Renal cortex interstitium (tissue), 11 donors: ENCODE results near the gene CLC. TPM values are rescaled to one million over a fixed set of nuclear protein-coding genes. Genes with fewer than 3 reads are reported as not detected.
"Not testable (repeated sequence)": the region's sequence is repeated elsewhere in the genome, so short reads cannot be mapped to it uniquely, and the experiment has no call there.

Source experiments
- DNase-seq, 11 donors: peaks; one replicate each; pipeline ENCODE4 v3.0.0-alpha.2; 2013; ENCODE audit warnings: low read depth in 9 of 11, low spot score in 4 of 11; ENCODE audit errors: extremely low read depth in 1 of 11
- polyA plus RNA-seq, 3 donors: library from polyadenylated mRNA; unstranded; fragments of 120-200 nt; gene quantifications; one replicate each; pipeline ENCODE4 v1.2.1, GENCODE V29; 2013; ENCODE audit not compliant: insufficient read length in 3 of 3

Gene CLC
- polyA plus RNA-seq, 3 donors = 1.5 to 3.7 (median 2.6) TPM

DNA sequence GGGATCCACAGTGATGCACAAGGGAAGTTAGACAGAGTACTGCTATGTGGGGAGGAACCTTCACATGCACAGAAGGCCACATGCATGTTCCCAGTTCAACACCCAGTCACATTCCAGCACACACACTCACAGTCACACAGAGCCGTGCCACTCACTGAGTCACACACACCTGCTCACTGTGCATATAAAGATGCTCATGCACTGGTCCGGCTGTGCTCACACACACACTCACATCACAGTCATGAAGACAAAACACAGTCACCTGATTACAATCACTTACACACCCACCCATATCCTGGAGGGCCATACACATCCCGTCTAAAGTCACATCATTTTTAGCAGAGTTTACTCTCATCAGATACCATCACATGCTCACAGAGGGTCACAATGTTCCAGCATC, 478 bp downstream of the CLC start:
- DNase-seq = no peak

- no peak for DNase-seq
These were observed 1.7 kb downstream of the CLC start for GRCh38 chr19:39736088-39736487.

GRCh38 chr19:39735688-39736087, 2.1 kb downstream of the CLC start:
- no peak for DNase-seq

GRCh38 chr19:39733841-39734240, 4.0 kb downstream of the CLC start:
- no peak for DNase-seq

DNA sequence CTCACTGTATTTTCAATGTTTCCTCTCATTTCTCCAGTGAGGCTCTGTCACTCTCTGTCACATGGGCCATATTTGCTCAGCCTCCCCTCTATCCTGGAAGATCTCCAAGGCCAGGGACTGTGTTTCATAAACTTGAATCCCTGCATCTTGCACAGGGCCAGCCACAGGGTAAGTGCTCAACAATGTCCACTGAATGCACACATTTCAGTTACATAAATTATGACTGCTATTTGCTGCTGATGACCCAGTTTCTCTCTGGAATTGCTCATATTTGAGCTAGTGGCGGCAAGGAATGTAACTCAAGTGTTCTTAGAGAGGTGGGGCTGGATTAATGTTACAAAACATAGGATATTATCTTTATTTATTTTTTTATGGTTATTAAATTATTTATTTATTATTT, 6.1 kb downstream of the CLC start:
- DNase-seq = no peak

GRCh38 chr19:39729594-39729993, 8.2 kb downstream of the CLC start:
- DNase-seq = no peak

GRCh38 chr19:39728040-39728439, 9.8 kb downstream of the CLC start:
- no peak for DNase-seq

DNA sequence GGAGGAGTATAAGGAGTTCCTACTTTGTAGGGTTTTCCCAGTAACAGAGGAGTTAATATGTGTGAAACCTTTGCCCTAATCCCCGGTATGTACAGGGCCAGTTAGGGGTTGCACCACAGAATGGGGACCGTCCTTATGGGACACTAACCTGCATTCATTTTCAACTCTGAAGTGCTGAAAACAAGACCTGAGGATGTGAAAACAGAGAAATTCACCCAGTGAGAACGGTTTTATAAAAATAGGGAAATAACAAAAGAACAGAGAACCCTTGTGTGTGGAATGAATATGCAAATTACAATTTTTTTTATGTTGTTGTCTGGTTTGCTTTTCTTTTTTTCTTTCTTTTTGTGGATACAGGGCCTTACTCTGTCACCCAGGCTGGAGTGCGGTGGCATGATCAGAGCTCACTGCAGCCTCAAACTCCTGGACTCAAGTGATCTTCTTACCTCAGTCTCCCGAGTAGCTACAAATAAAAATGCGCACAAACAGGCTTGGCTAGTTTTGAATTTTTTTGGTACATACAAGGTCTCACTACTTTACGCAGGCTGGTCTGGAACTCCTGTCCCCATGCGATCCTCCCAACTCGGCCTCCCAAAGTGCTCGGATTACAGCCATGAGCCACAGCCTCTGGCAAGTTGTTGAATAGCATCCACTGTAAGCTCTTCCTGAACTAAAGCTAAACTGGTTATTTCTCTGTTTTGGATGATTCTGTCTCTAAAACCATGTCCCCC, 10.6 kb downstream of the CLC start:
- DNase-seq = no peak

DNA sequence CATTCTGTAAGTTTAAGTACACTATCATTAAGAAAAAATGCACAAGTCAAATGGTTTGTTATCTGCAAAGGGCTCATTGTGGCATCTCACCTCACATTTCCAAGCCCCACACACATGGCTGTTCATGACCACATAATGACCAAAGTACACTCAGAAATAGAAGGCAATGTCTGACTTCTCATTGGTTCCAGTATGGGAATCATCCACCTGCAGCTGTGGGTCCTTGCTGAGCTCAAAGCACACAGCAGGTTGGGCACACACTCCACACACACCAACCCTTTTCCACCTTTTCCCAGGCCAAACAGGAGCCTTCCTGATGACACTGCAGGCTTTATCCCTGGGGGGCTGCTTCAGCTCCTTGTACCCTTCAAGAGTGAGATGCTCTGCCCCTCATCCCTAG, 11.8 kb downstream of the CLC start:
- DNase-seq = no peak

- DNase-seq = not testable (repeated sequence)
These were observed 17.7 kb downstream of the CLC start for GRCh38 chr19:39720144-39720543.

DNA sequence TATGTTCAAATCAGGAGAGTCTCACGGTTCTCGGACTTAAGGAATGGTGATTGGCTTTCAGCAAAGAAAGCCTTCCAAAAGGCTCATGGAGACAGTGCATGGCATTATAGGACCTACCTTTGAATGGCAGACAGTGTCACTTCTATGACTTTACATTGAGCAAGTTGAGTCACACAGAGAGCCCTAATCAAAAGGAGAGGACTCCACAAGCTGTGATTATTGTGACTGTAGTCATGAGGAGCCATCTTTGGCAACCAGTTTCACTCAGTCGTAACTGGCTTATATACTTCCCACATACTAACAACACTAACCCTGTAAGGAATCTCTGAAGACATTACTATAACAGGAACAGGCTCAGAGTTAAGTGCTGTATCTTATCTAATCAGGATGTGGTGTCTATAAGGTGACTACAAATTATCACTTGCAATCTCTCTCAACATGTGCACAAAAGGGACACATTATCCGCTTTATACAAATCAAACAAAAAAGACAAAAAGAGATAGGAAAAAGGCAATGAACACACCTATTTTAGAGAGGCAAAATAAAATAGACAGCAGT, 27.4 kb downstream of the CLC start:
- DNase-seq = no peak

GRCh38 chr19:39709026-39709872, 28.6 kb downstream of the CLC start:
- DNase-seq = no peak

- no peak for DNase-seq
These were observed 29.2 kb downstream of the CLC start for GRCh38 chr19:39708594-39708993.

DNA sequence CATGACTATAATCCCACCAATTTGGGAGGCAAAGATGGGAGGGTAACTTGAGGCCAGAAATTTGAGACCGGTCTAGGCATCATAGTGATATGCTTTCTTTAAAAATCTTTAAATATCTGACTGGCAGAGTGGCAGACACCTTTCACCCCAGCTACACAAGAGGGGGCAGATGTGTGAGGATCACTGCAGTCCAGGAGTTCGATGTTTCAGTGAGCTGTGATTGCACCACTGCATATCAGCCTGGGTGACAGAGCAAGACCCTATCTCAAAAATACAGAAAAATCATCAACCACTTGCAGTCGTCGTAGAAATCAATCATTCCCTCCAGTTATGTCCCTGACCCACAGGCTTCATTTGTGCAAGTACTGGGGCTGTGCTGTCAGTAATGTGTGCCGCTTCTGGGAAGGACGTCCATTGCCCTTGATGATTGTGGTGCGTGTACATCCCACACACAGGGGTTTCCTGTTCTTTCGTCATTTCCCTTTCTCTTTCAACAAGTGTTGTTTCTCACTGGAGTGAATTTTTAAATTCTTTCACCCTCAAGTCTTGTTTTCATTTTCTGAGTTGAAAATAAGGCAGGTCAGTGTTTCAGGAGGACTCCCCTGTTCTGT, 32.1 kb downstream of the CLC start:
- no peak for DNase-seq

GRCh38 chr19:39704181-39705044, 33.4 kb downstream of the CLC start, which contains the start of gene LGALS14:
TSS of gene LGALS14 (plus strand) at chr19:39704481. CDS start at chr19:39704529, 48 bp downstream.
- DNase-seq = peak in 9 of 11 donors; percentile 1 to 36 (median 15)

DNA sequence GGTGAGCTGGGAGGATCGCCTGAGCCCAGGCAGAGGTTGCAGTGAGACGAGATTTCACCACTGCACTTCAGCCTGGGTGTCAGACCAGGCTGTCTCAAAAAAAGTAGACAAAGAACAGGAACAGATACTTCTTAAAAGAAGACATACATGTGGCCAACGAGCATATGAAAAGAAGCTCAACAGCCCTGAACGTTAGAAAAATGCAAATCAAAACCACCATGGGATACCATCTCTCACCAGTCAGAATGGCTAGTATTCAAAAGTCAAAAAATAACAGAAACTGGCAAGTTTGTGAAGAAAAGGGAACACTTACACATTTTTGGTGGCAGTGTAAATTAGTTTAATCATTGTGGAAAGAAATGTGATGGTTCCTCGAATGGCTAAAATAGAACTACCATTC, 36.5 kb downstream of the CLC start:
- DNase-seq = no peak

DNA sequence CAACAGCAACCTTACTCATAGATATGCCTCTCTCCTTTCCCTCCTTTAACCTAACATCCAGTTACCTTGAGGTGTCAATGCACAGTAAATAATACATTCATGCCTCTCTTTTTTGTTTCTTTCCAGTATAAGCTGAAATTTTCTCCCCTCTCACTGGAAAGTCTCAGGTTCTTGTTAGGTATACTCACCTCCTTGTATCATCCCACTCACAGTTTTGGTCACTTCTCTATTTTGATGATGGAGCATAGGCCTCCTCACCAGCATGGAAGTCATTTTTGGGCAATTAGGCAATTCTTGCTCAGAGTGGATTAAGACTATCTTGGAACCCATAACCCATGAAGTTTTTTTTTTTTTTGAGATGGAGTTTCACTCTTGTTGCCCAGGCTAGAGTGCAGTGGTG, 39.3 kb downstream of the CLC start:
- DNase-seq = no peak

- DNase-seq = no peak
These were observed 41.4 kb downstream of the CLC start for GRCh38 chr19:39696387-39696786.

- no peak for DNase-seq
These were observed 42.1 kb downstream of the CLC start for GRCh38 chr19:39695759-39696158.
